Measurements from ENCODE around the gene CYB5RL.

GRCh38 chr1:54247863-54248515, 48.2 kb upstream of the CYB5RL start:
- TF ChIP-seq ZNF274 (IDR thresholded peaks at IDR 0.05; ENCODE audit: low read depth, low read length) (no peak), YY1 (IDR thresholded peaks at IDR 0.05; ENCODE audit: insufficient read depth, insufficient read length) (no peak), SUZ12 (IDR thresholded peaks at IDR 0.05; ENCODE audit: extremely low read depth, insufficient read depth, insufficient read length) (no peak)

Measured in NT2/D1 (cell line).